ENCODE data around the gene MRPL43. TPM values are rescaled to one million over a fixed set of nuclear protein-coding genes. Genes with fewer than 3 reads are reported as not detected.

Gene MRPL43
- total and polyA plus RNA-seq, 2 experiments from 2014 or later = 60.4 to 126 TPM

DNA sequence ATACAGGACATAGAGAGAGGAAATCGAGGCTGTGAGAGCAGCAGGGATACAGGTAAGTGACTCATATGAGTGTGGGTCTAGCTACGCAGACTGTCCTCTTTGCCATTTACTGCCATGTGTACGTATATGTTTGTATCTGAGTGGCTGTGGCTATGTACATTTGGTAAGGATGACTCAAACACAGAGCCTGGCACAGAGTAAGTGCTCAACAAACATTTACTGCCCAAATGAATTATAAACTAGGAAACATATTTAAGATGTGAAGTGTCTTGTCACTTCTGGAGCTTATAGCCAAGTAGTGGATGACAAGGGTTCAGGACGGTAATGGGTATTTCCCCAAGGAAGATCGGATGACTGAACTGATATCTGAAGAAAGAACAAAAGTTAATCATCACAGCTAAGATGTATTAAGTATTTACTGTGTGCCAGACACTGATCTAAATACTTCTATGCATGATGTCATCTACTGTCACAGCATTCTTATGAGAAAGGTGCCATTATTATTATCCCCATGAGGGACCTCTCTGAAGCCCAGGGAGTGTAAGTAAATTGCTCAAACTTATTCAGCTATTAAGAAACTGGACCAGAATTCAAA lies 6.0 kb downstream of the MRPL43 start:
- Histone ChIP-seq H3K4me1 (ENCODE audit: insufficient read depth) (no peaks in the 10 kb centered on the region), H3K9me2 (ENCODE audit: insufficient read depth) (no peaks in the 10 kb centered on the region), H4K20me1 (replicated peaks; ENCODE audit: insufficient read depth) (peaks cover 10% of the 10 kb centered on the region; the same call in 1 of the 2 replicates), H3F3A (replicated peaks; ENCODE audit: low read depth) (no peaks in the 10 kb centered on the region), H3K36me3 (ENCODE audit: insufficient read depth) (no peaks in the 10 kb centered on the region), H3K4me3 (no peak overlapping the region), H3K79me2 (replicated peaks; ENCODE audit: insufficient read depth) (peaks cover 8% of the 10 kb centered on the region), H3K27me3 (ENCODE audit: insufficient read depth) (no peaks in the 10 kb centered on the region), H3K27ac (ENCODE audit: low read depth) (no peak overlapping the region), H3K4me2 (no peak overlapping the region), H2AFZ (no peak overlapping the region)
- DNase-seq (ENCODE audit: low spot score) = no peak
- TF ChIP-seq ZNF331 (CRISPR knock-in tag; IDR thresholded peaks at IDR 0.05; ENCODE audit: low read depth) (no peak), EZH2 (IDR thresholded peaks at IDR 0.05; ENCODE audit: low read depth, unreplicated experiment) (no peak), CREB1 (CRISPR knock-in tag; IDR thresholded peaks at IDR 0.05; ENCODE audit: low read depth) (no peak), ZNF114 (CRISPR knock-in tag; IDR thresholded peaks at IDR 0.05) (no peak), EZH2phosphoT487 (IDR thresholded peaks at IDR 0.05; ENCODE audit: unreplicated experiment) (no peak), JUNB (IDR thresholded peaks at IDR 0.05; ENCODE audit: unreplicated experiment) (no peak)
- TF ChIP-seq, protein P1, sequence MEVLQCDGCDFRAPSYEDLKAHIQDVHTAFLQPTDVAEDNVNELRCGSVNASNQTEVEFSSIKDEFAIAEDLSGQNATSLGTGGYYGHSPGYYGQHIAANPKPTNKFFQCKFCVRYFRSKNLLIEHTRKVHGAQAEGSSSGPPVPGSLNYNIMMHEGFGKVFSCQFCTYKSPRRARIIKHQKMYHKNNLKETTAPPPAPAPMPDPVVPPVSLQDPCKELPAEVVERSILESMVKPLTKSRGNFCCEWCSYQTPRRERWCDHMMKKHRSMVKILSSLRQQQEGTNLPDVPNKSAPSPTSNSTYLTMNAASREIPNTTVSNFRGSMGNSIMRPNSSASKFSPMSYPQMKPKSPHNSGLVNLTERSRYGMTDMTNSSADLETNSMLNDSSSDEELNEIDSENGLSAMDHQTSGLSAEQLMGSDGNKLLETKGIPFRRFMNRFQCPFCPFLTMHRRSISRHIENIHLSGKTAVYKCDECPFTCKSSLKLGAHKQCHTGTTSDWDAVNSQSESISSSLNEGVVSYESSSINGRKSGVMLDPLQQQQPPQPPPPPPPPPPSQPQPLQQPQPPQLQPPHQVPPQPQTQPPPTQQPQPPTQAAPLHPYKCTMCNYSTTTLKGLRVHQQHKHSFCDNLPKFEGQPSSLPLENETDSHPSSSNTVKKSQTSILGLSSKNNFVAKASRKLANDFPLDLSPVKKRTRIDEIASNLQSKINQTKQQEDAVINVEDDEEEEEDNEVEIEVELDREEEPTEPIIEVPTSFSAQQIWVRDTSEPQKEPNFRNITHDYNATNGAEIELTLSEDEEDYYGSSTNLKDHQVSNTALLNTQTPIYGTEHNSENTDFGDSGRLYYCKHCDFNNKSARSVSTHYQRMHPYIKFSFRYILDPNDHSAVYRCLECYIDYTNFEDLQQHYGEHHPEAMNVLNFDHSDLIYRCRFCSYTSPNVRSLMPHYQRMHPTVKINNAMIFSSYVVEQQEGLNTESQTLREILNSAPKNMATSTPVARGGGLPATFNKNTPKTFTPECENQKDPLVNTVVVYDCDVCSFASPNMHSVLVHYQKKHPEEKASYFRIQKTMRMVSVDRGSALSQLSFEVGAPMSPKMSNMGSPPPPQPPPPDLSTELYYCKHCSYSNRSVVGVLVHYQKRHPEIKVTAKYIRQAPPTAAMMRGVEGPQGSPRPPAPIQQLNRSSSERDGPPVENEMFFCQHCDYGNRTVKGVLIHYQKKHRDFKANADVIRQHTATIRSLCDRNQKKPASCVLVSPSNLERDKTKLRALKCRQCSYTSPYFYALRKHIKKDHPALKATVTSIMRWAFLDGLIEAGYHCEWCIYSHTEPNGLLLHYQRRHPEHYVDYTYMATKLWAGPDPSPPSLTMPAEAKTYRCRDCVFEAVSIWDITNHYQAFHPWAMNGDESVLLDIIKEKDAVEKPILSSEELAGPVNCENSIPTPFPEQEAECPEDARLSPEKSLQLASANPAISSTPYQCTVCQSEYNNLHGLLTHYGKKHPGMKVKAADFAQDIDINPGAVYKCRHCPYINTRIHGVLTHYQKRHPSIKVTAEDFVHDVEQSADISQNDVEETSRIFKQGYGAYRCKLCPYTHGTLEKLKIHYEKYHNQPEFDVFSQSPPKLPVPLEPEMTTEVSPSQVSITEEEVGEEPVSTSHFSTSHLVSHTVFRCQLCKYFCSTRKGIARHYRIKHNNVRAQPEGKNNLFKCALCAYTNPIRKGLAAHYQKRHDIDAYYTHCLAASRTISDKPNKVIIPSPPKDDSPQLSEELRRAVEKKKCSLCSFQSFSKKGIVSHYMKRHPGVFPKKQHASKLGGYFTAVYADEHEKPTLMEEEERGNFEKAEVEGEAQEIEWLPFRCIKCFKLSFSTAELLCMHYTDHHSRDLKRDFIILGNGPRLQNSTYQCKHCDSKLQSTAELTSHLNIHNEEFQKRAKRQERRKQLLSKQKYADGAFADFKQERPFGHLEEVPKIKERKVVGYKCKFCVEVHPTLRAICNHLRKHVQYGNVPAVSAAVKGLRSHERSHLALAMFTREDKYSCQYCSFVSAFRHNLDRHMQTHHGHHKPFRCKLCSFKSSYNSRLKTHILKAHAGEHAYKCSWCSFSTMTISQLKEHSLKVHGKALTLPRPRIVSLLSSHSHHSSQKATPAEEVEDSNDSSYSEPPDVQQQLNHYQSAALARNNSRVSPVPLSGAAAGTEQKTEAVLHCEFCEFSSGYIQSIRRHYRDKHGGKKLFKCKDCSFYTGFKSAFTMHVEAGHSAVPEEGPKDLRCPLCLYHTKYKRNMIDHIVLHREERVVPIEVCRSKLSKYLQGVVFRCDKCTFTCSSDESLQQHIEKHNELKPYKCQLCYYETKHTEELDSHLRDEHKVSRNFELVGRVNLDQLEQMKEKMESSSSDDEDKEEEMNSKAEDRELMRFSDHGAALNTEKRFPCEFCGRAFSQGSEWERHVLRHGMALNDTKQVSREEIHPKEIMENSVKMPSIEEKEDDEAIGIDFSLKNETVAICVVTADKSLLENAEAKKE (CRISPR knock-in tag; IDR thresholded peaks at IDR 0.05) = no peak
- TF ChIP-seq, protein P2, sequence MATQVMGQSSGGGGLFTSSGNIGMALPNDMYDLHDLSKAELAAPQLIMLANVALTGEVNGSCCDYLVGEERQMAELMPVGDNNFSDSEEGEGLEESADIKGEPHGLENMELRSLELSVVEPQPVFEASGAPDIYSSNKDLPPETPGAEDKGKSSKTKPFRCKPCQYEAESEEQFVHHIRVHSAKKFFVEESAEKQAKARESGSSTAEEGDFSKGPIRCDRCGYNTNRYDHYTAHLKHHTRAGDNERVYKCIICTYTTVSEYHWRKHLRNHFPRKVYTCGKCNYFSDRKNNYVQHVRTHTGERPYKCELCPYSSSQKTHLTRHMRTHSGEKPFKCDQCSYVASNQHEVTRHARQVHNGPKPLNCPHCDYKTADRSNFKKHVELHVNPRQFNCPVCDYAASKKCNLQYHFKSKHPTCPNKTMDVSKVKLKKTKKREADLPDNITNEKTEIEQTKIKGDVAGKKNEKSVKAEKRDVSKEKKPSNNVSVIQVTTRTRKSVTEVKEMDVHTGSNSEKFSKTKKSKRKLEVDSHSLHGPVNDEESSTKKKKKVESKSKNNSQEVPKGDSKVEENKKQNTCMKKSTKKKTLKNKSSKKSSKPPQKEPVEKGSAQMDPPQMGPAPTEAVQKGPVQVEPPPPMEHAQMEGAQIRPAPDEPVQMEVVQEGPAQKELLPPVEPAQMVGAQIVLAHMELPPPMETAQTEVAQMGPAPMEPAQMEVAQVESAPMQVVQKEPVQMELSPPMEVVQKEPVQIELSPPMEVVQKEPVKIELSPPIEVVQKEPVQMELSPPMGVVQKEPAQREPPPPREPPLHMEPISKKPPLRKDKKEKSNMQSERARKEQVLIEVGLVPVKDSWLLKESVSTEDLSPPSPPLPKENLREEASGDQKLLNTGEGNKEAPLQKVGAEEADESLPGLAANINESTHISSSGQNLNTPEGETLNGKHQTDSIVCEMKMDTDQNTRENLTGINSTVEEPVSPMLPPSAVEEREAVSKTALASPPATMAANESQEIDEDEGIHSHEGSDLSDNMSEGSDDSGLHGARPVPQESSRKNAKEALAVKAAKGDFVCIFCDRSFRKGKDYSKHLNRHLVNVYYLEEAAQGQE (IDR thresholded peaks at IDR 0.05; ENCODE audit: unreplicated experiment) = no peak
- TF ChIP-seq, protein P3, sequence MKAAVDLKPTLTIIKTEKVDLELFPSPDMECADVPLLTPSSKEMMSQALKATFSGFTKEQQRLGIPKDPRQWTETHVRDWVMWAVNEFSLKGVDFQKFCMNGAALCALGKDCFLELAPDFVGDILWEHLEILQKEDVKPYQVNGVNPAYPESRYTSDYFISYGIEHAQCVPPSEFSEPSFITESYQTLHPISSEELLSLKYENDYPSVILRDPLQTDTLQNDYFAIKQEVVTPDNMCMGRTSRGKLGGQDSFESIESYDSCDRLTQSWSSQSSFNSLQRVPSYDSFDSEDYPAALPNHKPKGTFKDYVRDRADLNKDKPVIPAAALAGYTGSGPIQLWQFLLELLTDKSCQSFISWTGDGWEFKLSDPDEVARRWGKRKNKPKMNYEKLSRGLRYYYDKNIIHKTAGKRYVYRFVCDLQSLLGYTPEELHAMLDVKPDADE (IDR thresholded peaks at IDR 0.05) = no peak
- Mint-ChIP-seq H3K36me3 (ENCODE audit: low read depth) (peaks cover 3% of the 10 kb centered on the region; the same call in 1 of the 3 replicates), H3K27ac (no peak overlapping the region), H3K4me3 (no peak overlapping the region), H3K9me3 (no peaks in the 10 kb centered on the region), H3K27me3 (ENCODE audit: insufficient read depth, low read depth, poor library complexity) (peaks cover 7% of the 10 kb centered on the region), H3K4me1 (peaks cover 12% of the 10 kb centered on the region; the same call in 2 of the 3 replicates)
- no peak for ATAC-seq
